Activated CD4-positive, alpha-beta T cell treated with anti-CD3 and anti-CD28 coated beads, Interleukin-2, Interleukin-4, amounts not matched to agents 100 ng/mL and 50 ng/mL, durations not matched to agents 16 hours and 8 hours (primary cell): ENCODE measurements around the gene TRUB1.
"Not testable (repeated sequence)": the region's sequence is repeated elsewhere in the genome, so short reads cannot be mapped to it uniquely, and the experiment has no call there.

Experiments
- DNase-seq: peaks from one replicate; pipeline ENCODE4 v3.0.0-alpha.2; 2020; ENCODE audit warnings: low spot score

The TRUB1 gene

DNA sequence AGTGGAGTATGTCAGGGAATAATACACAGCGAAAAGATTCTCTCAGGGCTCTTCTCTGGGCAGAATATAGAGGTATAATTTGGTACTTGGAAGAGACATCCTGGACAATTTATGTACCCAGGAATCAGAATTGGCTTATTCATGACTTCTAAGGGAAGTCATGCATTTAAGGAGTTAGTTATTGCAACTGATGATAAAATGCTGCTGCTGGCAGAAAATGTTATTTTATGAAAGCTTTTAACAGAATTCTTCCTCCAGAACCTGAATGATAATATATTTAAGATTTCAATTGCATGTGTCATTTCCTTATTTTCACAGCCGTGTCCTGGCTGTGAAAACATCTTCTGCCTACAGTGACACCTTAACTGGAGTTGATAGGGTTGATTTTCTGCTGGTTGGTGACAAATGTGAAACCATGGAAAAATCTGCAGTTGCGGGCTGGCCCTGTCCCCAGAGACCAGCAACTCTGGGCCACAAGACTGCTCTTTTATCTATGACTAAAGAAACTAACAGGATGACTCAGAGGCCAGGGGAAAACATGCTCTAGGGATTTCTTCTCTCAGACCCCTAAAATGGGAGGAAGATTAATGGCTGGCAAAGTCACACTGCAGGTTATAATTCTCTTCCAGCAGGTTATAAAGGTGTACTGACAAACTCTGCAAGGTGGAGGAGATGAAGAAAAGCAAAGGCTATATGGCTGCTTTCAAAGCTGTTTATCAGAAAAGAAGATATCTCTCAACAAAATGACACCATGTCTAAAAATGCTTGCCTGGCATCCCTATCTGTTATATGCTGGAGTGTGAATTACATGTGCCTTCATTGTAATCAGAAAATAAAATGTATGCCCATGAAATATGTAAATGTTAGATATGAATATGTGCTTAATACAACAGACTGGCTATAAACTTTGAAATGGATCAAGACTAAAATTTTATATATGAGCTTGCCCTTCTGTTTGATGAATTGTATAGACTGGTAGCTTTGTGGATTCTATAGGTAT is 12.1 kb upstream of the TRUB1 start:
- peak; percentile 62 for DNase-seq

DNA sequence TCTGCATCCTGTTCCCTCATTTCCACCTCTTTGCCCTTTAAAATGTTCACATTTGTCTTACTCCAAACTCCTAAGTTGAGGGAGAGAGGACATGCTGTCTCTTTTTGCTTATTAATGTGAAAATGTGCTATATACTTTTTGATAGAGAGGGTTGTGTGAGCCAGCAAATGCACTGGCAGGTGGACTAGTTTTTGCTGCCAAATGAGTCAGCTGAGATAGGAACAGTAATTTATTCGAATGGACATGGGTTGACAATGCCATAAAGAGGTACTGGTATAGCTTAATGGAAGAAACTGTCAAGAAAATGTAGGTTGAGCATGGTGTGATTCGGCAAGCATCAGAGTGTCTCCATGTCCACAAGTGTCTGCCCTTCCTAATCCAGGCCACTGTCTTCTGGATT is 9.2 kb upstream of the TRUB1 start:
- no peak for DNase-seq

DNA sequence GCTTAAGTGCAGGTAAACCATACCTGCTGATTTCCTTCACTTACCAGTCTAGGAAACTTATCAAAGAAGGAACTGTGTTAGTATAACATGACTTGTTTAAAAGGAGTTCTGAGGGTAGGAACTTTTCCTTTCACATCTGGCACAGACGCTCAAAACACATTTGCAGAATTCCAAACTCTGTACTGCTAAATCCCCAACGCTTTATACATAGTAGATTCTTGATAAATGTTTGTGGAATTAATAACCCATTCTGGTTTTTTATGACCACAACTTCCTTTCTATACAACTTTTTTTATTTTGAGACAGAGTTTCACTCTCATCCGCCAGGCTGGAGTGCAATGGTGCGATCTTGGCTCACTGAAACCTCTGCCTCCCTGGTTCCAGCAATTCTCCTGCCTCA is 7.7 kb upstream of the TRUB1 start:
- DNase-seq: no peak

DNA sequence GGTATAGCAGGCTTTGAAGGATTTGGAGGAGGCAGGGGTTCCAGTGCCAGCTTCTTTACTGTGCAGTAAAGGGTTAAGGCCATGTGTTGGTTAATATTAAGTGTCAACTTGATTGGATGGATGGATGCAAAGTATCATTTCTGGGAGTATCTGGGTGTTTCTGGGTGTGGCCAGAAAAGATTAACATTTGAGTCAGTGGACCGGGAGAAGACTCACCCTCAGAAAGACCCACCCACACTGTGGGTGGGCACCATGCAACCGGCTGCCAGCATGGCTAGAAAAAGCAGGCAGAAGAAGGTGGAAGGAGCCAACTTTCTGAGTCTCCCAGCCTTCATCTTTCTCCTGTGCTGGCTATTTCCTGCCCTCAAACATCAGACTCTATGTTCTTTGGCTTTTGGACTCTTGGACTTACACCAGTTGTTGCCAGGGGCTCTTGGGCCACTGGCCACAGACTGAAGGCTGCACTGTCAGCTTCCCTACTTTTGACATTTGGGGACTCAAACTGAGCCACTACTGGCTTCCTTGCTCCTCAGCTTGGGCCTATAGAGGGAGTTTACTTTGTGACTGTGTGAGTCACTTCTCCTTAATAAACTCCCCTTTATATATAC is 6.8 kb upstream of the TRUB1 start:
- no peak for DNase-seq

DNA sequence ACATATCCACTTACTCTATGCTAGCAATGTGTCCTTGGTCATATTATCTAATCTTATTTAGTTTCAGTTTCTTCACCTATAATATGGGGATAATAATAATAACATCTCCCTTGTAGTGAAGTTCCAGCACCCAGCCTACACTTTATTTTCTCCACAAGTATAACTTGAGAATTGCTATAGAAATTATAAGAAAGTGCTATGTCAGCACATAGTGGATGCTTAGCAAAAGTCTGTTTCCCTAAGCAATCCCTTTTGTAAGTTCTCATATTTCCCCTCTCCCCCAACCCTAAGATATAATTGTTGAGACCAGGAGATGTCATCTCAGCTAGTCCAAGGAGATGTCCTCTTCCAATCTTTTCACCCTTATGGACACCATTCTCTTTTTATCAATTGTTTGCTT is 5.8 kb upstream of the TRUB1 start:
- DNase-seq: no peak

DNA sequence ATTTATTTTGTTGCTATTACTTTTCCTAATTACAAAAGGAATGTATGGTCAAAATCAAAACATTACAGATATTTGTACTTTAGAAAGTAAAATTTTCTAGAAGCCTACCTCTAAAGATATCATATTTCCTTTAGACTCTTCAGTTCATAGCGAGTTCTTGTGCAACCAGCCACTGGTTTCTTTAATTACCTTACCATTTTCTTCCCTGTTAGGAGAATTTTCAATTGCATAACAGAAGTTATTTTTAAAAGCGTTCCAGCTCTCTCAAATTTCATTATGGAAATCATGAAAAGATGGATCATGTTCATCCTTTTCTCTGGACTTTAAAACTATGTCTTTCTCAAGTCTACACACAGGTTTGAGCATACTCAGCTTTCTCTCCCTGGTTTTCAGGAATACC is 5.0 kb upstream of the TRUB1 start:
- DNase-seq: no peak

DNA sequence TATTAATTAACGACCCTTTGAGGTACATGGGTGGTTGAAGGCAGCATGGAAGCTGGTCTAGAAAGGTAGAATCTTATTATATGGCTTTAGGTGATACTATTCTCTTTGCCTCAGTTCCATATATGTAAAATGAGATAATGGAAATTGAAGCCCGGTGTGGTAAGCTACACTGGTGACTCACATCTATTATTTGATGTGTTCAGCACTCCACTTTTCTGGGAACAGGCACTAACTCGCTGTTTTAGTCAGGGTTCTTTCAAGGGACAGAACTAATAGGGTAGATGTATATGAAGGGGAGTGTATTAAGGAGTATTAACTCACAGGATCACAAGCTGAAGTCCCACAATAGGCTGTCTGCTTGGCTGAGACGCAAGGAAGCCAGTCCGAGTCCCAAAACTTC is 4.4 kb upstream of the TRUB1 start:
- DNase-seq: peak; percentile 37

DNA sequence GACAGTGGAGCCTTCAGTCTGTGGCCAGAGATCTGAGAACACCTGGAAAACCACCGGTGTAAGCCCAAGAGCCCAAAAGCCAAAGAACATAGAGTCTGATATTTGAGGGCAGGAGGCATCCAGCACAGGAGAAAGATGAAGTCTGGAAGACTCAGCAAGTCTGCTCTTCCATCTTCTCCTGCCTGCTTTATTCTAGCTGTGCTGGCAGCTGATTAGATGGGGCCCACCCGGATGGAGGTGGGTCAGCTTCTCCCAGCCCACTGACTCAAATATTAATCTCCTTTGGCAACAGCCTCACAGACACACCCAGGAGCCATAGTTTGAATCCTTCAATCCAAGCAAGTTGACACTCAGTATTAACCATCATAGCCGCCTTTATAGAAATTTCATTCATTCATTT is 4.0 kb upstream of the TRUB1 start:
- DNase-seq: not testable (repeated sequence)

DNA sequence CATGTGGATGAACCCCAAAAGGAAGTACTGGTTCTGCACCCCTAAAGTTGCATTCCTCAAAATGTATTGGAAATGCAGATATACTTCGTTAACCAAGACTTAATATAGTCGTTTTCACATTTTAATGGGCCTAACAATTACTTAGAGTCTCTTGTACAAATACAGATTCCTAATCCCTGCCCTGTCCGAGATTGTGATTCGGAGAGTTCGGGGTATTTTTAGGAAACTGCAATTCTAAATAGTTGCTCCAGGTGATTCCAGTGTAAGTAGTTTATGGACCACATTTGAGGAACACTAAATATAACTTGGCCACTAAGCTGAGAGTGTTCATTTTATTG is 830 bp downstream of the TRUB1 start:
- DNase-seq: no peak

DNA sequence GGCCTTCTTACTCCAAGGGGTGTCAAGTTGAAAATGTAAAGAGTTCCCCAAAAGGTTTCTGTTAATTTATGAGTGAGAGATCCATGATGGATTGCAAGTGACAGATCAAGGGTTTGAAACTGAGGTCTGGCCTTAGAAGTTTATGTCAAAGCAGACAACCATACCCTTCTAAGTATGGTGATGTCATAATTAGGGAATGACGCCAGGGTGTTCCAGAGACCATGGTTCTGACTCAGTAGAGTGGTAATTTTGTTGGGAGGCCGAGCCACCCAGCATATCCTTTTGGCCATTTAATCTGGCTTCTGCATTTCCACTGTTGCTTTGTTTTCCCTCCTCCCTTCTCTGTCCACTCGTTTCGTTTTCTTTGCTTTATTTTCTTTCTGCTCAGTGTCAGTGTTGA is 2.7 kb downstream of the TRUB1 start:
- no peak for DNase-seq

DNA sequence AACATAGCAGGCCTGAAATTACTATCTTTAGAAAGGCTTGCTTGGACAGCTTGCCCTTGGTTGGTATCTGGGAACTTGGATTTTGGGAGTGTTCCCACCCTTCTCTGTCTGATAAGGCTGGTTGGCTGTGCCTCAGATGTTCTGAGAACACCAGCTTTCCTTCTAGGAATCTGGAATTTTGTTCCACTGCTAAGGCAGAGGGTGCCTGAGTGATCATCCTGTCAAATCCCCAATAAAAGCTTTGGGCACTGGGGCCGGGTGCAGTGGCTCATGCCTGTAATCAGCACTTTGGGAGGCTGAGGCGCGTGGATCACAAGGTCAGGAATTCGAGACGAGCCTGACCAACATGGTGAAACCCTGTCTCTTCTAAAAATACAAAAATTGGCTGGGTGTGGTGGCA is 5.0 kb downstream of the TRUB1 start:
- DNase-seq: no peak

DNA sequence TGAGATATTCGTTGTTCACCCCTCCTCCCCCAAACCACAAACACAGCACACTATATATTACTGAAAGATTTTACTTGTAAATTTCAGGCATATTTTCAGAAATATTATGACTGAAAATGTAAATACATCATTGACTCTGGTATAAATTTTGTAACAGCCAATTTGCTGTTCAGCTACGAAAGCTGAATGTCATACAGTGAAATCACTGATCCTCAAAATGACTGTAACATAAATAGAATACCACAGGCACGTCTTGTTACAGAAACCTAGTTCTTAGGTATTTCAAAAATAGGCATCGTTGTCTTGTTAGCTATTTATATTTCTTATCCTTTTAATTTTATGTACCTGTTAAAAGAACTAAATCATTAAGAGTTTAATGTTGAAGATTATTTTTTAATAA is 15.1 kb downstream of the TRUB1 start:
- no peak for DNase-seq

DNA sequence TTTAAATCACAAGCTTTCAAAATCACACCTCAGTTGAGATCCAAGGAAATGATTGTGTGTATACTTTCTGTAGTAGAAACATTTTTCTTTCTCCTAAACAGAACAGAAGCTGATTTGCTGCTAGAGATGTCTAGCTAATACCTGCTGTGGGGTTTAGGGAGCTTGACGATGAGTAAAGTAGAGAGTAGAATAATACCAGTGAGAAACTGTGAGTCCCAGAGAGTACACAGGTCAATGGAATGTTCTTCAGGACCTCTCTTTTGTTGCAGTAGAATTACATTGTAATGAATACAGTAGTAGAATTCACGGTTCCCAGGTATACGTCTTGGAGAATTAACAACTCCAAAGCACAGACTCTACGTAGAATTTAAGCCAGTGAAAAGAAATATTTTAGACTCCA is 18.0 kb downstream of the TRUB1 start:
- no peak for DNase-seq

DNA sequence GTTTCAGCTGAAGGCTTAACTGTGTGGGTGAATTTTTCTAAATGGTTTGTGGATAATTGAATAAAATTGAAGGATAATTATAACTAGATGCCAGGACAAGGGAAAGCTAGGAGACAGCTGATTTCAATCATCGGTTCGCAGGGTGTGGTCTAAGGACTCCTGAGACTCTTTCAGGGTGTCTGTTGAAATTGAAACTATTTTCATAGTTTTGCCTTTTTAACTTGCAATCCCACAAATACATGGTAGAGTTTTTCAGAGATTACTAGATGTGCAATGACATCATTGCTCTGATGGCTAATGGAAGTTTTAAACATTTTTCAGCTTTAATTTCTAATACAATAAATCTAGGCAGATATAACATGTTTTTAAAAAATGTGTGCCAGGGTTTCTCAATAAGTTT is 18.5 kb downstream of the TRUB1 start:
- DNase-seq: peak; percentile 19

DNA sequence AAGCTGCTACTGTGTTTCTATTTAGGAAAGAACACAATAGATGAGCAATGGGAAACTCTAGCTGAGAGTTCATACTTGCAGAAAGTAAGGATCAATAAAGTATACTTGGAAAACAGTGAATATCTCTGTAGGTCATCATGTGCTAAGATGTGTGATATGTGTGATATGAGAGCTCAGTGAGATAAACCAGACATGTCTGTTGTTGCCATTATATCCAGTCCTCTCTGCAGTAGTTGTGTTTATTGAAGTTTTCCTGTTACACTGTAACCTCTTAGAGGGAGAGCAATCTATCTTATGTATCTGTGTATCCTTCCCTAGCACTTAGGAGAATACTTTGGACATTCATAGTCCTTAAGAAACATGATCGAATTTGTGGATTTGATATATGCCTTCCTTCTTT is 19.1 kb downstream of the TRUB1 start:
- no peak for DNase-seq

DNA sequence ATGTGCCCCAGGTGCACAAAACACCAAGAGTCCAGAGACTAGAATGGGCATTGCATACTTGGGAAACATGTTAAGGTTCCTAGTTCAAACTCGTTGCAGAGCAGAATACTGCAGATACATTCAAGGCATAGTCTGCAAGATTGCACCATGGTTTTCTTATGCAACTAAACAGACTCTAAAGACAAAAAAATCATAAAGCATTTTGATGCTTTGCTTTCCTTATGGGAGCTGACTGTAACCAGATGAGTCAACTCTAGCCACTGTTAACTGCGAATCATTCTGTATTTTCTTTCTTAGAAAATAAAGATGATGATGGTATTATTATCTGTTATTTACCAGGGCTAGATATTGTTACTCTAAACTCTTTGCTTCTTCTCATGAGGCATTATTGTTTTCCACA is 19.7 kb downstream of the TRUB1 start:
- DNase-seq: peak; percentile 13

DNA sequence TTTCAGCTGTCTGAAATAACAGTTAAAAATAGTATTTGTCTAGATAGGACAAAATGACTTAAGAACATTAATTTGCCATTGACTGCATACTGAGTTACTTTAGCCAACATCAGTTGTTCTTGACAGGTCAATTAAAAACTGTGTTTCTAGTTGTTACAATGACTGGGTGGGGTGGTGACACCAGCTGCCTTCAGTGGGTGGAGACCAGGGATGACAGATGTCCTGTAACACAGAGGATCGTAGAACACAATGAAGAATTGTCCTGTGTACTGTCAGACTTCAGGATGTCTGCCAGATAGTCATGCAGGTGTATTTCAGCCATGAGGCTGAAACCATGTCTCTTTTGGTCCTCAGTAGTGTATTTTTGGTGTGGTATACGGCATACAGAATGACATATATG is 24.4 kb downstream of the TRUB1 start:
- DNase-seq: no peak

DNA sequence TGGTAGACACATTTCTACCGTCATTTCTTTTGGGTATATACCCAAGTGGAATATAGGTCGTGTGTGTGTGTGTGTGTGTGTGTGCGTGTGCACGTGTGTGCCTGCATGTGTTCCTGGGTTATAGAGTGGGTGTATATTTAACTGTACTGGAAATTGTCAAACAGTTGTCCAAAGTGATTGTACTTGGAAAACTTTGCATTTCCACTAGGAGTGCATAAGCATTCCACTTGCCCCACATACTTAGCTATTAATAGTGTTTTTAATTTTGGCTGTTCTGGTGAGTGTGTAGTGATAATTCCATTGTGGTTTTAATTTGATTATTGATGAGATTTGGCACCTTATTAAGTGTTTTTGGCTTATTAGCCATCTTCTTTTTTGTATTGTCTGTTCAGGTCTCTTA is 25.9 kb downstream of the TRUB1 start:
- no peak for DNase-seq

DNA sequence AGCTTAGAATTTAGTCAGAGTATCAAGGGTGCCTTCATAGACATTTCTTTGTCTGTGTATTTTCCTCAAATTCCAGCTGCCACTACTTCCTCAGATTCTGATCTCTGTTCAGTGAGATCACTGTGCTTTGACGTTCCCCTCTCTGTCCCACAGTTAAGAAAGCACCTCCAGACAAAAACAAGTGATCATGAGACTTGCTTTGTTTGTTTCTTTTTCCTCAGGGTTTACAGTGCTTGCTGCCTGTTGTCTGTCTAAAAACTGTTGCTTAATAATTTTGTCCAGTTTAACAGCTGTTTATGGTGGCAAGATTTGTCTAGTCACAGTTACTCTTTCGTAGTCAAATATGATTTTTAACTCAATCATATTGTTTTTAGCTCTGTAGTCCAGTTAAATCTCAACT is 29.1 kb downstream of the TRUB1 start:
- DNase-seq: no peak

DNA sequence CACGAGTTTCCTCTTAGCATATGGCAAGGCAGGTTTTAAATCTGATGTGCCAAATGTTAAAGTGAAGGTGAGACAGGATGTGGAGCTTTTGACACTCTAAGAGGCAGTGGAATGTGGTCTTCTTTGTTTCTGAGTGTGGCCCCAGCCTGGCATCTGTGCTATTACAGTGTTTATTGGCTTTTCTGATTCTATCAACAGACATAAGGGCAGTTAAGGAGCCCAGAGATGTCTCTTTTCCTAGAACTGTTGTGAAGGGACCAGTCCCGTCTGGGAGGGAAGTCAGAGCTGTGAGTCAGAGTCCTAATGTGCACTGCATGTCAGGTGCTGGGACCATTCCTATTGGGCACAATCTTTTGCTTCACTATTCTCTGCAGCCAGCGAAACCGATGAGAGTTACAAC is 32.5 kb downstream of the TRUB1 start:
- DNase-seq: peak; percentile 13

DNA sequence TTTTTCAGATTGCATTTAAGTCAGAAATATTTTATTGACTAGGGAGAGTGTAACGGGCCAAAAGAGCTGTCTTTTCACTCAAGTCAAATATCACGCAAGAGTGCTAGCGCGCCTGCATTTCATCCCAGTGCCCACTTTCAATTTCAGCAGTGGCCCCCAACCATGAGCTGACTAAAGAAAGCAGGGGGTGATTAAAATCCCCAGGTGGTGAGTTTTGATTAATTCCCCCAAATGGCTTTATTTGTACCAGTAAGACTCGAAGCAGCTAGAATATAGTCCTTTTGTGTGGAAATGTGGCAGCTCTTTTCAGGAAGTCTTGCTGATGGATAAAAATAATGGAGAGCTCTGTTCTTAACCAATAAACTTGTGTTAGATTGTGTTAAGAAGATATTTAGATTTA is 35.3 kb downstream of the TRUB1 start:
- DNase-seq: no peak

DNA sequence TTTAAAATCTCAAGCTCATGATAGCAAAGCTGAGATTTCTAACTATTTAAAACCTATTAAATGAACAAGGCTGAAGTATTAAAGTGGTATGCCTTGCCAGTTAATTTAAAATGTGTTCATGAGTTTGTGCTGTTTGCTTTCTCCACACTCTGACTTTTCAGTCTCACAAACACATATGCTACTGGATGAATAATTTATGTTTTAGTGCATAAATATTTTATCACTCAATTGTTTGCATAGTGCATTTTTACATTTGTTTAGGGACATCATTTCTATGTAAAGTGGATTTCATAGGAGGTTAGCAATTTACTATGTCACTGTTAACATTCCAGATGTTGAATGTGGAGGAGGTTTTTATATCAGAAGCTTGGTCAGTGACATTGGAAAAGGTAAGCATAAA is 36.0 kb downstream of the TRUB1 start:
- DNase-seq: no peak

DNA sequence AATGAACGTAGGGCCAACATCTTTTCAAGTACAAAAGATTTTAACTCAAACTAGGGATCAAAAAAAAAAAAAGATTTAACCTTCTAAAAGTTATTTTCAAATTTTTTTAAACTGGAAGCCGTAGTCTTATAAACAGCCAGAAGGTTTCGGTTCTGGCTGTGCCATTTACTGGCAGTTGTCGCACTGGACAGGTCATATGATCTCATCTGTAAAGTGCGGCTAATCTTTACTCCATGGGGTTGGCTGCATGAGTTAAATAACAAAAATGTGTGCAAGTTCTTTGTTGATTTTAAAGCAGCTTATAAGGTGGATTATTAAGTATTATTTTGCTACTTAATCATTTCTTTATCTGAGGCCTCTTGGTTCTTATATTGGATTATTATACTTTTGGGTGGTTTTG is 36.6 kb downstream of the TRUB1 start:
- no peak for DNase-seq

DNA sequence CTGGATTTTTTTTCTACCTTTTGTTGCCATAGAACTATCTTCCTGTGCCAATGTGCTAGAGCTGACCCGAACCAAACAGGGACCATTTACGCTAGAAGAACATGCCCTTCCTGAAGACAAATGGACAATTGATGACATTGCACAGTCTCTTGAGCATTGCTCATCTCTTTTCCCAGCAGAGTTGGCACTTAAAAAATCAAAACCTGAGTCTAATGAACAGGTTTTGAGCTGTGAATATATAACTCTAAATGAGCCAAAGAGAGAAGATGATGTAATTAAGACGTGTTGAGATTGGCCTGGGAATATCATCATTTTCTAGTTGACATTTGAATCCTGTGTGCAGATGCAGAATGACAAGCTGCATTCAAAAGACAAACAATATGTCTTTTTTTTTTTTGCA is 37.1 kb downstream of the TRUB1 start:
- no peak for DNase-seq
